Mesendoderm (in vitro differentiated cells): Measurements from ENCODE around the gene RIPOR3.

ENCODE experiments used
- DNase-seq: peaks from one replicate; pipeline ENCODE4 v3.0.0; 2013
- H2AK5ac ChIP-seq: 2 replicates; pipeline ENCODE4 v1.6.1; 2013; ENCODE audit warnings: low read length, inconsistent platforms
- H2BK120ac ChIP-seq: 2 replicates; pipeline ENCODE4 v1.6.1; 2013; ENCODE audit warnings: low read depth, mild to moderate bottlenecking, low read length, moderate library complexity, mixed read lengths
- H2BK15ac ChIP-seq: replicated peaks from 2 replicates; pipeline ENCODE4 v1.6.1; 2013; ENCODE audit warnings: low read depth, mild to moderate bottlenecking, moderate library complexity
- H2BK5ac ChIP-seq: 2 replicates; pipeline ENCODE4 v1.6.1; 2013; ENCODE audit warnings: low read length, inconsistent platforms
- H3K18ac ChIP-seq: 2 replicates; pipeline ENCODE4 v1.6.1; 2013; ENCODE audit warnings: mild to moderate bottlenecking, low read length, mixed read lengths
- H3K23ac ChIP-seq: one replicate; pipeline ENCODE4 v1.6.1; 2013; ENCODE audit warnings: low read length
- H3K27ac ChIP-seq: 2 replicates; pipeline ENCODE4 v1.5.1; 2013; ENCODE audit warnings: low read depth, mild to moderate bottlenecking, inconsistent platforms, low read length, moderate library complexity
- H3K27me3 ChIP-seq: 2 replicates; pipeline ENCODE4 v1.6.1; 2013; ENCODE audit warnings: low read length, control low read depth, mild to moderate bottlenecking, inconsistent platforms; ENCODE audit not compliant: insufficient read depth, poor library complexity
- H3K36me3 ChIP-seq: 2 replicates; pipeline ENCODE4 v1.6.1; 2013; ENCODE audit warnings: low read length, inconsistent platforms; ENCODE audit not compliant: control insufficient read depth, insufficient read depth
- H3K4ac ChIP-seq: one replicate; pipeline ENCODE4 v1.6.1; 2013; ENCODE audit warnings: low read depth, mild to moderate bottlenecking, low read length, moderate library complexity
- H3K4me1 ChIP-seq: 2 replicates; pipeline ENCODE4 v1.6.1; 2013; ENCODE audit warnings: low read depth, low read length, inconsistent platforms; ENCODE audit not compliant: control insufficient read depth
- H3K4me2 ChIP-seq: 2 replicates; pipeline ENCODE4 v1.6.1; 2013; ENCODE audit warnings: low read length
- H3K4me3 ChIP-seq: 2 replicates; pipeline ENCODE4 v1.5.1; 2013; ENCODE audit warnings: mild to moderate bottlenecking, low read length
- H3K56ac ChIP-seq: one replicate; pipeline ENCODE4 v1.6.1; 2013; ENCODE audit warnings: low read length
- H3K79me1 ChIP-seq: 2 replicates; pipeline ENCODE4 v1.6.1; 2013; ENCODE audit warnings: low read length, inconsistent platforms
- H3K79me2 ChIP-seq: 2 replicates; pipeline ENCODE4 v1.6.1; 2013; ENCODE audit warnings: mild to moderate bottlenecking, low read length; ENCODE audit not compliant: control insufficient read depth, insufficient read depth
- H3K9ac ChIP-seq: 2 replicates; pipeline ENCODE4 v1.6.1; 2013; ENCODE audit warnings: low read length, inconsistent platforms
- H4K5ac ChIP-seq: one replicate; pipeline ENCODE4 v1.6.1; 2013; ENCODE audit warnings: low read length
- H4K8ac ChIP-seq: one replicate; pipeline ENCODE4 v1.6.1; 2013; ENCODE audit warnings: low read depth, mild to moderate bottlenecking, control low read depth, low read length, moderate library complexity
- WGBS: extraction: QIAGEN DNeasy Blood & Tissue Kit; methylation state at CpG from one replicate; pipeline ENCODE4 v1.1.7; 2013; ENCODE audit warnings: low lambda C conversion rate, missing lambda C conversion rate; ENCODE audit not compliant: insufficient coverage; ENCODE audit errors: extremely low coverage; 5-methylcytosine and 5-hydroxymethylcytosine counted together

Gene RIPOR3

GRCh38 chr20:50674138-50674825, 17.1 kb downstream of the RIPOR3 start:
- Histone ChIP-seq H3K4ac (no peak overlapping the region), H3K36me3 (no peaks in the 10 kb centered on the region), H3K27ac (no peak overlapping the region), H3K4me2 (no peak overlapping the region), H2BK15ac (no peak overlapping the region), H3K4me3 (no peak overlapping the region), H4K5ac (no peak overlapping the region), H3K4me1 (no peaks in the 10 kb centered on the region), H3K23ac (no peak overlapping the region), H2AK5ac (no peak overlapping the region), H3K27me3 (no peaks in the 10 kb centered on the region), H3K9ac (no peak overlapping the region), H4K8ac (no peak overlapping the region), H2BK120ac (no peak overlapping the region), H2BK5ac (no peak overlapping the region), H3K79me2 (no peaks in the 10 kb centered on the region), H3K18ac (no peak overlapping the region), H3K56ac (no peak overlapping the region), H3K79me1 (no peaks in the 10 kb centered on the region)
- no peak for DNase-seq
- no CpG with 5 or more reads among the region's 2 CpGs for WGBS

GRCh38 chr20:50673466-50674137, 17.7 kb downstream of the RIPOR3 start:
- Histone ChIP-seq H3K27ac (no peak overlapping the region), H3K27me3 (no peaks in the 10 kb centered on the region)
- no CpG with 5 or more reads among the region's 19 CpGs for WGBS

GRCh38 chr20:50673146-50673465, 18.2 kb downstream of the RIPOR3 start:
- no peak overlapping the region for H3K27ac ChIP-seq
- no peaks in the 10 kb centered on the region for H3K79me1 ChIP-seq
- H3K23ac ChIP-seq, result no peak overlapping the region
- no peaks in the 10 kb centered on the region for H3K4me1 ChIP-seq
- H3K27me3 ChIP-seq, result no peaks in the 10 kb centered on the region
- whole genome bisulfite sequencing, result no CpG with 5 or more reads among the region's 7 CpGs
- H3K9ac ChIP-seq, result no peak overlapping the region
- H4K8ac ChIP-seq, result no peak overlapping the region
- H3K36me3 ChIP-seq, result no peaks in the 10 kb centered on the region
- no peak overlapping the region for H4K5ac ChIP-seq
- no peak overlapping the region for H3K18ac ChIP-seq
- no peak overlapping the region for H2BK15ac ChIP-seq
- no peak for DNase-seq
- no peak overlapping the region for H2BK5ac ChIP-seq
- H3K4me2 ChIP-seq, result no peak overlapping the region
- no peak overlapping the region for H2BK120ac ChIP-seq
- H3K79me2 ChIP-seq, result no peaks in the 10 kb centered on the region
- no peak overlapping the region for H3K4me3 ChIP-seq
- no peak overlapping the region for H3K4ac ChIP-seq
- no peak overlapping the region for H3K56ac ChIP-seq
- H2AK5ac ChIP-seq, result no peak overlapping the region

More at GRCh38 chr20:50673466-50674137, 17.7 kb downstream of the RIPOR3 start:
- no peak overlapping the region for H3K23ac ChIP-seq
- no peak overlapping the region for H4K8ac ChIP-seq
- no peak overlapping the region for H3K56ac ChIP-seq
- H3K4ac ChIP-seq, result no peak overlapping the region
- no peaks in the 10 kb centered on the region for H3K79me2 ChIP-seq
- no peak overlapping the region for H2BK15ac ChIP-seq
- H2BK120ac ChIP-seq, result no peak overlapping the region
- H3K79me1 ChIP-seq, result no peaks in the 10 kb centered on the region
- no peaks in the 10 kb centered on the region for H3K36me3 ChIP-seq
- H3K9ac ChIP-seq, result no peak overlapping the region
- no peak for DNase-seq
- H3K4me1 ChIP-seq, result no peaks in the 10 kb centered on the region
- no peak overlapping the region for H2AK5ac ChIP-seq
- no peak overlapping the region for H3K18ac ChIP-seq
- no peak overlapping the region for H3K4me2 ChIP-seq
- no peak overlapping the region for H2BK5ac ChIP-seq
- H4K5ac ChIP-seq, result no peak overlapping the region
- H3K4me3 ChIP-seq, result no peak overlapping the region

- no peak for DNase-seq
- no peak overlapping the region for H3K4ac ChIP-seq
- H2AK5ac ChIP-seq, result no peak overlapping the region
- no peak overlapping the region for H3K23ac ChIP-seq
- H3K4me2 ChIP-seq, result no peak overlapping the region
- no peak overlapping the region for H3K18ac ChIP-seq
- H3K56ac ChIP-seq, result no peak overlapping the region
- H3K79me2 ChIP-seq, result no peaks in the 10 kb centered on the region
- H3K36me3 ChIP-seq, result no peaks in the 10 kb centered on the region
- no peak overlapping the region for H4K8ac ChIP-seq
- H3K79me1 ChIP-seq, result no peaks in the 10 kb centered on the region
- no peak overlapping the region for H2BK120ac ChIP-seq
- no peaks in the 10 kb centered on the region for H3K27me3 ChIP-seq
- no peak overlapping the region for H4K5ac ChIP-seq
- H2BK15ac ChIP-seq, result no peak overlapping the region
- no peak overlapping the region for H3K27ac ChIP-seq
- H2BK5ac ChIP-seq, result no peak overlapping the region
- H3K4me1 ChIP-seq, result no peaks in the 10 kb centered on the region
- no CpG with 5 or more reads among the region's 8 CpGs for WGBS
- H3K9ac ChIP-seq, result no peak overlapping the region
- H3K4me3 ChIP-seq, result no peak overlapping the region
Observed at GRCh38 chr20:50672400-50673145, 18.8 kb downstream of the RIPOR3 start.

- Histone ChIP-seq H3K4me1 (no peaks in the 10 kb centered on the region), H3K23ac (no peak overlapping the region), H4K8ac (no peak overlapping the region), H3K4me2 (no peak overlapping the region), H3K56ac (no peak overlapping the region), H3K36me3 (no peaks in the 10 kb centered on the region), H3K79me2 (no peaks in the 10 kb centered on the region), H3K4me3 (no peak overlapping the region), H3K79me1 (no peaks in the 10 kb centered on the region), H3K18ac (no peak overlapping the region), H2BK15ac (no peak overlapping the region), H2BK5ac (no peak overlapping the region), H3K27me3 (no peaks in the 10 kb centered on the region), H2AK5ac (no peak overlapping the region), H3K9ac (no peak overlapping the region), H4K5ac (no peak overlapping the region), H2BK120ac (no peak overlapping the region), H3K27ac (no peak overlapping the region), H3K4ac (no peak overlapping the region)
- DNase-seq, result no peak
- 100% methylated on average over 2 of the region's 3 CpGs for WGBS
Observed at GRCh38 chr20:50671626-50672025, 19.7 kb downstream of the RIPOR3 start.
